K562 (cell line): ENCODE measurements around the gene ARL16. TPM values are rescaled to one million over a fixed set of nuclear protein-coding genes. Genes with fewer than 3 reads are reported as not detected.
A peak's percentile ranks its signal among the peaks of the same experiment; 100 is the strongest.

Experiments used
- EGR1 ChIP-seq: fragments of 450-650 bp; conservative IDR thresholded peaks from 2 replicates; pipeline ENCODE4 v1.6.1; 2017; ENCODE audit warnings: mild to moderate bottlenecking
- KDM4B ChIP-seq, 2 experiments: fragments of 450-650 bp in 1 of 2; sonication (generic) in 1 of 2; IDR thresholded peaks; 2 replicates each; pipeline ENCODE4 v1.6.1; 2016 to 2017; ENCODE audit warnings: borderline replicate concordance in 2 of 2, antibody characterized with exemption in 1 of 2, low read depth in 1 of 2, mild to moderate bottlenecking in 1 of 2
- NFIC ChIP-seq: fragments of 450-650 bp; IDR thresholded peaks from 2 replicates; pipeline ENCODE4 v1.6.1; 2017; ENCODE audit warnings: mild to moderate bottlenecking, inconsistent platforms
- NUFIP1 ChIP-seq: fragments of 450-650 bp; IDR thresholded peaks from 2 replicates; pipeline ENCODE4 v1.6.1; 2018; ENCODE audit not compliant: partially characterized antibody
- SAFB2 ChIP-seq: fragments of 200-400 bp; formaldehyde crosslinking; IDR thresholded peaks from 2 replicates; pipeline ENCODE4 v1.6.1; 2018; ENCODE audit warnings: borderline replicate concordance, low read length, low read depth, moderate library complexity; ENCODE audit not compliant: severe bottlenecking
- SMAD1 ChIP-seq: fragments of 150-350 bp; IDR thresholded peaks from 2 replicates; pipeline ENCODE4 v1.6.1; 2014; ENCODE audit warnings: low read length, low read depth; ENCODE audit not compliant: partially characterized antibody
- SP2 ChIP-seq: IDR thresholded peaks from 2 replicates; pipeline ENCODE4 v1.6.1; 2011; ENCODE audit warnings: mild to moderate bottlenecking, low read depth, low read length, moderate library complexity; ENCODE audit not compliant: poor library complexity, severe bottlenecking; ENCODE audit errors: extremely low read depth
- ZNF23 ChIP-seq: fragments of 250-450 bp; sonication (Bioruptor Pico); IDR thresholded peaks from 2 replicates; pipeline ENCODE4 v1.4.0; 2020; ENCODE audit warnings: mild to moderate bottlenecking
- ZSCAN32 ChIP-seq: fragments of 450-650 bp; formaldehyde crosslinking; IDR thresholded peaks from 2 replicates; pipeline ENCODE4 v1.4.0; 2020; ENCODE audit warnings: mild to moderate bottlenecking, moderate library complexity
- polyA plus RNA-seq, 8 experiments: library from polyadenylated mRNA; depleted of rRNA in 4 of 8; stranded (reverse) in 5 of 8; unstranded in 3 of 8; fragments of >200 nt; fragmentation: Nextera tagmentation in 2 of 8; fragmentation: Illumina TruSeq in 1 of 8; extraction: Ambion mirVana in 2 of 8; extraction: Trizol in 1 of 8; gene quantifications; 2 replicates each; pipeline versions ENCODE4 v1.2.1 to v1.2.3, GENCODE V29; 2011 to 2014; ENCODE audit warnings: inconsistent platforms in 1 of 8, missing spikeins in 1 of 8
- total RNA-seq, 7 experiments: library from RNA; depleted of rRNA in 6 of 7; stranded (reverse); fragments of >200 nt in 6 of 7; fragmentation: Illumina TruSeq in 2 of 7; extraction: Trizol in 2 of 7; gene quantifications; 2 replicates each; pipeline versions ENCODE4 v1.2.1 to v1.2.3, GENCODE V29; 2011 to 2021; ENCODE audit warnings: low replicate concordance in 1 of 7
- TF ChIP-seq, protein P1 (sequence below): IDR thresholded peaks from 3 replicates; pipeline ENCODE4 v1.6.1; 2011; ENCODE audit warnings: borderline replicate concordance, mild to moderate bottlenecking, moderate library complexity; ENCODE audit not compliant: insufficient read length; ENCODE audit errors: extremely low read depth
- TF ChIP-seq, protein P2 (sequence below), 2 experiments: fragments of 450-650 bp in 1 of 2; sonication (generic) in 1 of 2; formaldehyde crosslinking in 1 of 2; IDR thresholded peaks in 1 of 2; conservative IDR thresholded peaks in 1 of 2; 2 replicates each; pipeline versions ENCODE4 v1.6.1 to v1.8.1; 2016 to 2023; ENCODE audit warnings: mild to moderate bottlenecking in 2 of 2, moderate library complexity in 2 of 2, inconsistent platforms in 1 of 2, missing genetic modification reagents in 1 of 2
- TF ChIP-seq, protein P3 (sequence below), 2 experiments: fragments of 450-650 bp; IDR thresholded peaks; 2 replicates each; pipeline ENCODE4 v1.6.1; 2016
- TF ChIP-seq, protein P4 (sequence below): IDR thresholded peaks from 2 replicates; pipeline ENCODE4 v1.6.1; 2011; ENCODE audit warnings: borderline replicate concordance, low read depth, mild to moderate bottlenecking, moderate library complexity, low read length; ENCODE audit not compliant: insufficient read depth, poor library complexity, severe bottlenecking
- TF ChIP-seq, protein P5 (sequence below): IDR thresholded peaks from 2 replicates; pipeline ENCODE4 v1.6.1; 2014; ENCODE audit warnings: antibody characterized with exemption

The ARL16 gene
- total and polyA plus RNA-seq, 9 of the 15 experiments (the other 6 are each of a cell fraction or from before 2014, with no cell fraction given), result 5.4 to 32.4 (median 22.6) TPM

DNA sequence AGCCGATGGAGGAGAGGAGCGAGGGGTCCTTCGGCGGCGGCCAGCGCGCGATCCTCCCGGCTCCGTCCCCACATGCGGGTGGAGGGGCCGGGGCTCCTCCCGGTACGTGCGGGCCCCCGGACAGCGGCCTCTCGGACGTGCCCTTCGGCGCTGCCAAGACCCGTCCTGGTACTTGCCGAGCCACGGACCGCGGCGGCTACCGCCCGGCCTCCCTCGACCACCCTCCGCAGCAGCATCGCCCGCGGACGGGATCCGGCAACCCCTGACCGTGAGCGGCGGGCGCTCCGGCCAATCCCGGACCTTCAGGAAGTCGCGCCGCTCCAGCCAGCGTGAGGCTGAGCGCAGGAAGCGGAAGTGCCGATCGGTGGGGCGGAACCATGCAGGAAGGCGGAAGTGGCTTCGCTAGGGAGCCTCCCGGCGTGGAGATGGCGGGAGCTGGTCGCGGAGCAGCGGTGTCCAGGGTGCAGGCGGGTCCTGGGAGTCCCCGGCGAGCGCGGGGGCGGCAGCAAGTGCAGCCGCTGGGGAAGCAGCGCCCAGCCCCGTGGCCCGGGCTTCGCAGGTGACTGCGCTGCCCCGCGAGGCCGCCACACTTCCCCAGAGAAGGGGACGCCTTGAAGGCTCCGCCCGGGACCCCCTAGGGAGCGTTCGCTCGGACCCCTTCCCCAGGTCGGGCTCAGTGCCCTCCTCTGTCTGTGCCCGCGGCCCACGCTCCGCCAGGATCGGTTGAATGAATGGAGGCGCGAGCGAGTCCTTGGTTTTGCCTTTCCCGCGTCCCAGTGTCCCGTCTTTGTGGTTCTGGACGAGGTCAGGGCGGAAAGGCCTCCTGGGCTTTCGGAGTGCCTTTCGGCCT, 17.0 kb downstream of the ARL16 start, which contains the start of the genes CCDC137 and OXLD1 (continued):
- TF ChIP-seq, protein P1, sequence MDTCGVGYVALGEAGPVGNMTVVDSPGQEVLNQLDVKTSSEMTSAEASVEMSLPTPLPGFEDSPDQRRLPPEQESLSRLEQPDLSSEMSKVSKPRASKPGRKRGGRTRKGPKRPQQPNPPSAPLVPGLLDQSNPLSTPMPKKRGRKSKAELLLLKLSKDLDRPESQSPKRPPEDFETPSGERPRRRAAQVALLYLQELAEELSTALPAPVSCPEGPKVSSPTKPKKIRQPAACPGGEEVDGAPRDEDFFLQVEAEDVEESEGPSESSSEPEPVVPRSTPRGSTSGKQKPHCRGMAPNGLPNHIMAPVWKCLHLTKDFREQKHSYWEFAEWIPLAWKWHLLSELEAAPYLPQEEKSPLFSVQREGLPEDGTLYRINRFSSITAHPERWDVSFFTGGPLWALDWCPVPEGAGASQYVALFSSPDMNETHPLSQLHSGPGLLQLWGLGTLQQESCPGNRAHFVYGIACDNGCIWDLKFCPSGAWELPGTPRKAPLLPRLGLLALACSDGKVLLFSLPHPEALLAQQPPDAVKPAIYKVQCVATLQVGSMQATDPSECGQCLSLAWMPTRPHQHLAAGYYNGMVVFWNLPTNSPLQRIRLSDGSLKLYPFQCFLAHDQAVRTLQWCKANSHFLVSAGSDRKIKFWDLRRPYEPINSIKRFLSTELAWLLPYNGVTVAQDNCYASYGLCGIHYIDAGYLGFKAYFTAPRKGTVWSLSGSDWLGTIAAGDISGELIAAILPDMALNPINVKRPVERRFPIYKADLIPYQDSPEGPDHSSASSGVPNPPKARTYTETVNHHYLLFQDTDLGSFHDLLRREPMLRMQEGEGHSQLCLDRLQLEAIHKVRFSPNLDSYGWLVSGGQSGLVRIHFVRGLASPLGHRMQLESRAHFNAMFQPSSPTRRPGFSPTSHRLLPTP, result no peak
- TF ChIP-seq, protein P2, sequence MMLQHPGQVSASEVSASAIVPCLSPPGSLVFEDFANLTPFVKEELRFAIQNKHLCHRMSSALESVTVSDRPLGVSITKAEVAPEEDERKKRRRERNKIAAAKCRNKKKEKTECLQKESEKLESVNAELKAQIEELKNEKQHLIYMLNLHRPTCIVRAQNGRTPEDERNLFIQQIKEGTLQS (IDR thresholded peaks at IDR 0.05), result no peak
- TF ChIP-seq, protein P2 (CRISPR knock-in tag; conservative IDR thresholded peaks at IDR 0.05), result no peak
- 0 out of 2 replicates have a peak, but pooled peaks have one; percentile 26 for TF ChIP-seq NFIC
- TF ChIP-seq SMAD1, result peak; percentile 49
- TF ChIP-seq, protein P3, sequence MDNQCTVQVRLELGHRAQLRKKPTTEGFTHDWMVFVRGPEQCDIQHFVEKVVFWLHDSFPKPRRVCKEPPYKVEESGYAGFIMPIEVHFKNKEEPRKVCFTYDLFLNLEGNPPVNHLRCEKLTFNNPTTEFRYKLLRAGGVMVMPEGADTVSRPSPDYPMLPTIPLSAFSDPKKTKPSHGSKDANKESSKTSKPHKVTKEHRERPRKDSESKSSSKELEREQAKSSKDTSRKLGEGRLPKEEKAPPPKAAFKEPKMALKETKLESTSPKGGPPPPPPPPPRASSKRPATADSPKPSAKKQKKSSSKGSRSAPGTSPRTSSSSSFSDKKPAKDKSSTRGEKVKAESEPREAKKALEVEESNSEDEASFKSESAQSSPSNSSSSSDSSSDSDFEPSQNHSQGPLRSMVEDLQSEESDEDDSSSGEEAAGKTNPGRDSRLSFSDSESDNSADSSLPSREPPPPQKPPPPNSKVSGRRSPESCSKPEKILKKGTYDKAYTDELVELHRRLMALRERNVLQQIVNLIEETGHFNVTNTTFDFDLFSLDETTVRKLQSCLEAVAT (IDR thresholded peaks at IDR 0.05), result 0 out of 4 replicates have a peak, but pooled peaks of 1 of the 2 experiments have one; percentile 6
- TF ChIP-seq, protein P4, sequence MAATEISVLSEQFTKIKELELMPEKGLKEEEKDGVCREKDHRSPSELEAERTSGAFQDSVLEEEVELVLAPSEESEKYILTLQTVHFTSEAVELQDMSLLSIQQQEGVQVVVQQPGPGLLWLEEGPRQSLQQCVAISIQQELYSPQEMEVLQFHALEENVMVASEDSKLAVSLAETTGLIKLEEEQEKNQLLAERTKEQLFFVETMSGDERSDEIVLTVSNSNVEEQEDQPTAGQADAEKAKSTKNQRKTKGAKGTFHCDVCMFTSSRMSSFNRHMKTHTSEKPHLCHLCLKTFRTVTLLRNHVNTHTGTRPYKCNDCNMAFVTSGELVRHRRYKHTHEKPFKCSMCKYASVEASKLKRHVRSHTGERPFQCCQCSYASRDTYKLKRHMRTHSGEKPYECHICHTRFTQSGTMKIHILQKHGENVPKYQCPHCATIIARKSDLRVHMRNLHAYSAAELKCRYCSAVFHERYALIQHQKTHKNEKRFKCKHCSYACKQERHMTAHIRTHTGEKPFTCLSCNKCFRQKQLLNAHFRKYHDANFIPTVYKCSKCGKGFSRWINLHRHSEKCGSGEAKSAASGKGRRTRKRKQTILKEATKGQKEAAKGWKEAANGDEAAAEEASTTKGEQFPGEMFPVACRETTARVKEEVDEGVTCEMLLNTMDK, result no peak
- peak; percentile 90 for TF ChIP-seq EGR1
- TF ChIP-seq, protein P5, sequence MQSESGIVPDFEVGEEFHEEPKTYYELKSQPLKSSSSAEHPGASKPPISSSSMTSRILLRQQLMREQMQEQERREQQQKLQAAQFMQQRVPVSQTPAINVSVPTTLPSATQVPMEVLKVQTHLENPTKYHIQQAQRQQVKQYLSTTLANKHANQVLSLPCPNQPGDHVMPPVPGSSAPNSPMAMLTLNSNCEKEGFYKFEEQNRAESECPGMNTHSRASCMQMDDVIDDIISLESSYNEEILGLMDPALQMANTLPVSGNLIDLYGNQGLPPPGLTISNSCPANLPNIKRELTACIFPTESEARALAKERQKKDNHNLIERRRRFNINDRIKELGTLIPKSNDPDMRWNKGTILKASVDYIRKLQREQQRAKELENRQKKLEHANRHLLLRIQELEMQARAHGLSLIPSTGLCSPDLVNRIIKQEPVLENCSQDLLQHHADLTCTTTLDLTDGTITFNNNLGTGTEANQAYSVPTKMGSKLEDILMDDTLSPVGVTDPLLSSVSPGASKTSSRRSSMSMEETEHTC, result 0 out of 2 replicates have a peak, but pooled peaks have one; percentile 17
- peak in 1 of 2 experiments; percentile 93; a peak in 2 of 4 replicates for TF ChIP-seq KDM4B (IDR thresholded peaks at IDR 0.05; ENCODE audit: borderline replicate concordance in 2 of 2, low read depth in 1 of 2)
- TF ChIP-seq SP2, result peak; percentile 85
- TF ChIP-seq SAFB2, result no peak
- TF ChIP-seq ZSCAN32 (CRISPR knock-in tag), result no peak
- TF ChIP-seq ZNF23 (CRISPR knock-in tag), result no peak
- no peak for TF ChIP-seq NUFIP1
